Measurements from ENCODE around the gene TPPP2.

Gene TPPP2

GRCh38 chr14:21057803-21058675, 28.0 kb downstream of the TPPP2 start, which contains the start of gene RNASE8:
Gene RNASE8, plus strand, starts transcription at chr14:21057822. Its CDS starts 71 bp downstream, at chr14:21057893.
- no peak for DNase-seq (ENCODE audit: low spot score)

- DNase-seq (ENCODE audit: low spot score) = no peak
Observed at GRCh38 chr14:21058903-21059302, 28.9 kb downstream of the TPPP2 start.

GRCh38 chr14:21059842-21060613, 30.0 kb downstream of the TPPP2 start:
- DNase-seq (ENCODE audit: low spot score) = no peak

- DNase-seq (ENCODE audit: low spot score) = no peak
Observed at GRCh38 chr14:21060614-21061346, 30.8 kb downstream of the TPPP2 start.

GRCh38 chr14:21061347-21061668, 31.3 kb downstream of the TPPP2 start:
- no peak for DNase-seq (ENCODE audit: low spot score)

- no peak for DNase-seq (ENCODE audit: low spot score)
Observed at GRCh38 chr14:21063479-21063878, 33.5 kb downstream of the TPPP2 start.

GRCh38 chr14:21066882-21067502, 37.0 kb downstream of the TPPP2 start:
- DNase-seq (ENCODE audit: low spot score) = no peak

GRCh38 chr14:21068521-21069387, 38.7 kb downstream of the TPPP2 start:
- DNase-seq (ENCODE audit: low spot score) = peak; percentile 82

GRCh38 chr14:21069388-21070082, 39.5 kb downstream of the TPPP2 start:
- DNase-seq (ENCODE audit: low spot score) = peak; percentile 60

- DNase-seq (ENCODE audit: low spot score) = peak; percentile 63
Observed at GRCh38 chr14:21070083-21070609, 40.1 kb downstream of the TPPP2 start, which contains the start of gene ARHGEF40. Gene ARHGEF40, plus strand, starts transcription at chr14:21070304. Its CDS starts 93 bp downstream, at chr14:21070397.

- peak; percentile 59 for DNase-seq (ENCODE audit: low spot score)
Observed at GRCh38 chr14:21070610-21071224, 40.7 kb downstream of the TPPP2 start.

- DNase-seq (ENCODE audit: low spot score) = peak; percentile 73
Observed at GRCh38 chr14:21071225-21072030, 41.4 kb downstream of the TPPP2 start.

GRCh38 chr14:21072031-21072473, 42.0 kb downstream of the TPPP2 start:
- DNase-seq (ENCODE audit: low spot score) = no peak

- no peak for DNase-seq (ENCODE audit: low spot score)
Observed at GRCh38 chr14:21072781-21073339, 42.8 kb downstream of the TPPP2 start.

GRCh38 chr14:21073921-21074320, 43.9 kb downstream of the TPPP2 start:
- no peak for DNase-seq (ENCODE audit: low spot score)

- peak; percentile 3 for DNase-seq (ENCODE audit: low spot score)
Observed at GRCh38 chr14:21074398-21075272, 44.6 kb downstream of the TPPP2 start.
